ENCODE measurements around the gene VASN.

DNA sequence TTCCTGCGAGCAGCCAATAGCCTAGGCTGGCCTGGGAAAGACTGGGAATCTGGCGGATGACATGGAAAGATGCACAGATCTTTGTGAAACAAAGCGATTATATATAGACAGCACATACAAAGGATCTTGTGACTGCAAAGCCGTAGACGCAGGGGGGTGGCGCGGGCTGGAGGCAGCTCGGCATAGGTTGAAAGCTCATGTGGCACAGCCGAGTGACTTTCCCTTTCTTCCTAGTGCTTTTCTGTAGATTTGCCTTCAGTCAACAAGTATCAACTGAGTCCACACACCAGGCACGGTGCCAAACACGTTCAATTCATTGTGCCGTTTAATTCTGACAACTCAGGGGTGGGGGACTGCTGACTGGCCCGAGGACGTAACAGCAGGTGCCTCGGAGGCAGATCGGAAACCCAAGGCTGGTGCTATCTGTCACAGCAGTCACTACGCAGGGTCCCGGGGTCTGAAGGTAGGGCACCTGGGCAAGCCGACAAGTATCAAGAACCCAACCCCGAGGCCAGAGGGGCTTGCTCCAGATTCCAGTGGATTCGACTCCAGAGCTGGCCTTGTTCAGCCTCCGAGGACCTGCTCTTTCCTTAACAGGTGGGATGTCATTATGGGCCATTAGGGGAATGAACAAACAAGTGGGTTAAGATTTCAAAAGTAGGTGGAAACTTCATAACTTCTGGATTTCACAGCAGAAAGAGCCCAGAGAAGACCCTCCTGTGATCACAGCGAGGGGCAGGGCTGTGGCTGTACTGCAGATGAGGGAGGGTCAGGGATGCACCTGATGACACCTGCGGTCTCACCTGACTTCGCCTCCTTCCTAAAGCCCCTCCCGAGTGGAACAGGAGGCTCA lies 26.4 kb upstream of the VASN start:
- TF ChIP-seq GATA2 (IDR thresholded peaks at IDR 0.05; ENCODE audit: low read depth, low read length) (no peak), GATA3 (IDR thresholded peaks at IDR 0.05; ENCODE audit: low read depth, low read length) (no peak)
